Parathyroid adenoma (tissue), 2 donors: Measurements from ENCODE around the gene CD7.

ENCODE experiments used
- H2AFZ ChIP-seq: fragments of 300-600 bp; sonication (generic); one replicate; pipeline ENCODE4 v1.7.0; 2017; ENCODE audit warnings: antibody characterized with exemption, mild to moderate bottlenecking
- H3K27ac ChIP-seq: fragments of 300-600 bp; sonication (generic); one replicate; pipeline ENCODE4 v1.7.0; 2017
- H3K27me3 ChIP-seq: fragments of 300-600 bp; sonication (generic); one replicate; pipeline ENCODE4 v1.7.0; 2017; ENCODE audit warnings: low read length; ENCODE audit not compliant: control insufficient read depth, insufficient read depth
- H3K36me3 ChIP-seq: fragments of 300-600 bp; sonication (generic); one replicate; pipeline ENCODE4 v1.7.0; 2017; ENCODE audit warnings: low read length; ENCODE audit not compliant: control insufficient read depth, insufficient read depth
- H3K4me1 ChIP-seq: fragments of 300-600 bp; sonication (generic); one replicate; pipeline ENCODE4 v1.7.0; 2017; ENCODE audit warnings: control low read depth
- H3K4me2 ChIP-seq: fragments of 300-600 bp; sonication (generic); one replicate; pipeline ENCODE4 v1.7.0; 2017; ENCODE audit warnings: low read length
- H3K4me3 ChIP-seq: fragments of 300-600 bp; sonication (generic); one replicate; pipeline ENCODE4 v1.7.0; 2017; ENCODE audit warnings: low read depth, low read length
- H3K79me2 ChIP-seq: fragments of 300-600 bp; sonication (generic); one replicate; pipeline ENCODE4 v1.7.0; 2017; ENCODE audit warnings: control low read depth
- H3K9ac ChIP-seq: fragments of 300-600 bp; sonication (generic); one replicate; pipeline ENCODE4 v1.7.0; 2017; ENCODE audit warnings: mild to moderate bottlenecking
- H3K9me3 ChIP-seq: fragments of 300-600 bp; sonication (generic); one replicate; pipeline ENCODE4 v1.7.0; 2017; ENCODE audit warnings: low read length; ENCODE audit not compliant: control insufficient read depth
- TF ChIP-seq, protein P1 (sequence below): fragments of 300-600 bp; sonication (generic); IDR thresholded peaks from one replicate; pipeline ENCODE4 v1.7.0; 2017; ENCODE audit warnings: antibody characterized with exemption, mild to moderate bottlenecking
- donor health status: primary hyperparathyroidism.

Gene CD7

GRCh38 chr17:82305727-82306300, 11.6 kb downstream of the CD7 start:
- no peaks in the 10 kb centered on the region for H3K4me1 ChIP-seq
- no peak overlapping the region for H3K4me3 ChIP-seq
- no peaks in the 10 kb centered on the region for H3K36me3 ChIP-seq
- TF ChIP-seq, protein P1, sequence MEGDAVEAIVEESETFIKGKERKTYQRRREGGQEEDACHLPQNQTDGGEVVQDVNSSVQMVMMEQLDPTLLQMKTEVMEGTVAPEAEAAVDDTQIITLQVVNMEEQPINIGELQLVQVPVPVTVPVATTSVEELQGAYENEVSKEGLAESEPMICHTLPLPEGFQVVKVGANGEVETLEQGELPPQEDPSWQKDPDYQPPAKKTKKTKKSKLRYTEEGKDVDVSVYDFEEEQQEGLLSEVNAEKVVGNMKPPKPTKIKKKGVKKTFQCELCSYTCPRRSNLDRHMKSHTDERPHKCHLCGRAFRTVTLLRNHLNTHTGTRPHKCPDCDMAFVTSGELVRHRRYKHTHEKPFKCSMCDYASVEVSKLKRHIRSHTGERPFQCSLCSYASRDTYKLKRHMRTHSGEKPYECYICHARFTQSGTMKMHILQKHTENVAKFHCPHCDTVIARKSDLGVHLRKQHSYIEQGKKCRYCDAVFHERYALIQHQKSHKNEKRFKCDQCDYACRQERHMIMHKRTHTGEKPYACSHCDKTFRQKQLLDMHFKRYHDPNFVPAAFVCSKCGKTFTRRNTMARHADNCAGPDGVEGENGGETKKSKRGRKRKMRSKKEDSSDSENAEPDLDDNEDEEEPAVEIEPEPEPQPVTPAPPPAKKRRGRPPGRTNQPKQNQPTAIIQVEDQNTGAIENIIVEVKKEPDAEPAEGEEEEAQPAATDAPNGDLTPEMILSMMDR, result no peak
- H2AFZ ChIP-seq, result no peak overlapping the region
- no peak overlapping the region for H3K27ac ChIP-seq
- H3K9me3 ChIP-seq, result no peaks in the 10 kb centered on the region
- no peaks in the 10 kb centered on the region for H3K27me3 ChIP-seq
- H3K9ac ChIP-seq, result no peak overlapping the region
- H3K79me2 ChIP-seq, result no peaks in the 10 kb centered on the region
- no peak overlapping the region for H3K4me2 ChIP-seq

DNA sequence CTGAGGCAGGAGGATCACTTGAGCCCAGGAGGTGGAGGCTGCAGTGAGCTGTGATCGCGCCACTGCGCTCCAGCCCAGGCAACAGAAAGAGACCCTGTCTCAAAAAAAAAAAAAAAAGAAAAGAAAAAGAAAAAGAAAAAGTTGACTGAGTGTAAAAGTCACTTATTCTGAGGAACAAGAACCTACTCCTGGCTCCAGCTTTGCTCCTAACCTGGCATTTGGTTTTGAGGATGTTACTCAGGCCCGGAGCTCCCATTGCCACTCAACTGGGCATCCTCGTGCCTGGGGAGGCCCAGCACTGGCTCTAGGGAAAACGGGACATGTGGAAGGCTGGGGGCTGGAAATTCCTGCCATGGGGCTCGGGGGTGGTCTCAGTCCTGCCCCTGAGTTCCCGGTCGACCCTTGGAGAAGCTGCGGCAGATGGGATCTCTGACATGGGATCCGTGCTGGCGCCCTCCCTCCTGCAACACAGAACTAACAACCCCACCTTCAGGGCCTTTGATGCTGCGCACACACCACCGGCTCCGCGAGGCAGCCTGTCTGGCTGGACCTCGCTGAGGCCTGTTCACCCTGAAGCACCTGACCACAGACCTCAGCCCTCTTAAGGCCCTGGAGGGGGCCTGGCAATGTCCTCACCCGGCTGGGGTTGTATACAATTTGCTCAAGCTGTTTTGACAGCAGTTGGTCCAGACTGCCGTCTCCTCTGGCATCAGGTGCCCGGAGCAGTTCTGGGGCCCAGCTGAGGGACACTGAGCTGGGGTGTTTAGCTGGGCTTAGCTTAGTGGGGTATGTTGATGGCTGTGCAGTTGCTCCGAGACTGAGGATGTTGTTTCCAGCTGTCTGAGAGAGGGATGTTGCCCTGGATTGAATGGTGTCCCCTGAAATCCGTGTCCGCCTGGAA, 12.3 kb downstream of the CD7 start:
- no peak overlapping the region for H2AFZ ChIP-seq
- H3K9me3 ChIP-seq, result no peaks in the 10 kb centered on the region
- H3K27ac ChIP-seq, result no peak overlapping the region
- H3K9ac ChIP-seq, result no peak overlapping the region
- TF ChIP-seq, protein P1, result no peak
- no peak overlapping the region for H3K4me2 ChIP-seq
- H3K36me3 ChIP-seq, result no peaks in the 10 kb centered on the region
- H3K4me1 ChIP-seq, result no peaks in the 10 kb centered on the region
- H3K4me3 ChIP-seq, result no peak overlapping the region
- no peaks in the 10 kb centered on the region for H3K27me3 ChIP-seq
- no peaks in the 10 kb centered on the region for H3K79me2 ChIP-seq

- no peaks in the 10 kb centered on the region for H3K27me3 ChIP-seq
- no peaks in the 10 kb centered on the region for H3K79me2 ChIP-seq
- TF ChIP-seq, protein P1, result no peak
Measured at GRCh38 chr17:82303944-82304808, 13.2 kb downstream of the CD7 start.

GRCh38 chr17:82302991-82303943, 14.1 kb downstream of the CD7 start:
- Histone ChIP-seq H3K4me3 (no peak overlapping the region), H3K9ac (no peak overlapping the region), H3K27me3 (no peaks in the 10 kb centered on the region), H2AFZ (no peak overlapping the region), H3K36me3 (no peaks in the 10 kb centered on the region), H3K79me2 (no peaks in the 10 kb centered on the region), H3K4me1 (no peaks in the 10 kb centered on the region), H3K4me2 (no peak overlapping the region), H3K27ac (no peak overlapping the region), H3K9me3 (no peaks in the 10 kb centered on the region)
- TF ChIP-seq, protein P1, result no peak

More at GRCh38 chr17:82303944-82304808, 13.2 kb downstream of the CD7 start:
- no peak overlapping the region for H3K4me2 ChIP-seq
- H3K27ac ChIP-seq, result no peak overlapping the region
- H3K36me3 ChIP-seq, result no peaks in the 10 kb centered on the region
- no peak overlapping the region for H3K4me3 ChIP-seq
- no peaks in the 10 kb centered on the region for H3K4me1 ChIP-seq
- H3K9me3 ChIP-seq, result no peaks in the 10 kb centered on the region
- H2AFZ ChIP-seq, result no peak overlapping the region
- H3K9ac ChIP-seq, result no peak overlapping the region
